ENCODE data around the gene KAZALD1.
A peak's percentile ranks its signal among the peaks of the same experiment; 100 is the strongest.

Gene KAZALD1

GRCh38 chr10:101066146-101066895 lies 4.5 kb downstream of the KAZALD1 start:
- peak overlapping the region; percentile 85 for H3K4me3 Mint-ChIP-seq
- no peaks in the 10 kb centered on the region for H3K36me3 Mint-ChIP-seq
- H3K9me3 Mint-ChIP-seq, result no peaks in the 10 kb centered on the region
- ATAC-seq, result peak; percentile 56
- H3K4me1 Mint-ChIP-seq, result peaks cover 17% of the 10 kb centered on the region
- peak in 1 of 2 donors; percentile 24 for DNase-seq (ENCODE audit: low spot score in 2 of 2)
- no peak overlapping the region for H3K27ac Mint-ChIP-seq

GRCh38 chr10:101066896-101067355 lies 5.1 kb downstream of the KAZALD1 start:
- peak overlapping the region; percentile 85 for H3K4me3 Mint-ChIP-seq
- no peaks in the 10 kb centered on the region for H3K9me3 Mint-ChIP-seq
- H3K4me1 Mint-ChIP-seq, result peaks cover 11% of the 10 kb centered on the region
- DNase-seq (ENCODE audit: low spot score in 2 of 2) (no peak), ATAC-seq (no peak)
- no peaks in the 10 kb centered on the region for H3K36me3 Mint-ChIP-seq
- no peak overlapping the region for H3K27ac Mint-ChIP-seq

- DNase-seq (ENCODE audit: low spot score in 2 of 2) (peak; percentile 66 to 90), ATAC-seq (peak; percentile 70)
- H3K36me3 Mint-ChIP-seq, result no peaks in the 10 kb centered on the region
- H3K27ac Mint-ChIP-seq, result no peak overlapping the region
- H3K9me3 Mint-ChIP-seq, result no peaks in the 10 kb centered on the region
- peak overlapping the region; percentile 85 for H3K4me3 Mint-ChIP-seq
- peaks cover 7% of the 10 kb centered on the region for H3K4me1 Mint-ChIP-seq
Measured at GRCh38 chr10:101067356-101068083, 5.7 kb downstream of the KAZALD1 start.

GRCh38 chr10:101069441-101069840 lies 7.7 kb downstream of the KAZALD1 start:
- DNase-seq (ENCODE audit: low spot score in 2 of 2) (no peak), ATAC-seq (no peak)
- no peaks in the 10 kb centered on the region for H3K36me3 Mint-ChIP-seq
- H3K9me3 Mint-ChIP-seq, result no peaks in the 10 kb centered on the region
- H3K27ac Mint-ChIP-seq, result no peak overlapping the region
- H3K4me3 Mint-ChIP-seq, result no peak overlapping the region
- H3K4me1 Mint-ChIP-seq, result peaks cover 7% of the 10 kb centered on the region

GRCh38 chr10:101070098-101070497 lies 8.3 kb downstream of the KAZALD1 start:
- ATAC-seq, result no peak

GRCh38 chr10:101071267-101071884 lies 9.6 kb downstream of the KAZALD1 start:
- Mint-ChIP-seq H3K27ac (no peak overlapping the region), H3K4me3 (no peak overlapping the region), H3K36me3 (no peaks in the 10 kb centered on the region), H3K4me1 (peaks cover 12% of the 10 kb centered on the region), H3K9me3 (no peaks in the 10 kb centered on the region)
- DNase-seq (ENCODE audit: low spot score in 2 of 2) (no peak), ATAC-seq (no peak)

More at GRCh38 chr10:101070098-101070497, 8.3 kb downstream of the KAZALD1 start:
- H3K36me3 Mint-ChIP-seq, result no peaks in the 10 kb centered on the region
- DNase-seq (ENCODE audit: low spot score in 2 of 2), result no peak
- H3K4me3 Mint-ChIP-seq, result no peak overlapping the region
- H3K27ac Mint-ChIP-seq, result no peak overlapping the region
- H3K4me1 Mint-ChIP-seq, result peaks cover 7% of the 10 kb centered on the region
- H3K9me3 Mint-ChIP-seq, result no peaks in the 10 kb centered on the region

GRCh38 chr10:101071885-101072433 lies 10.2 kb downstream of the KAZALD1 start:
- ATAC-seq (no peak), DNase-seq (ENCODE audit: low spot score in 2 of 2) (no peak)
- Mint-ChIP-seq H3K4me3 (no peak overlapping the region), H3K9me3 (no peaks in the 10 kb centered on the region), H3K27ac (no peak overlapping the region), H3K4me1 (peaks cover 12% of the 10 kb centered on the region), H3K36me3 (no peaks in the 10 kb centered on the region)

GRCh38 chr10:101072923-101073322 lies 11.1 kb downstream of the KAZALD1 start:
- peaks cover 5% of the 10 kb centered on the region for H3K4me1 Mint-ChIP-seq
- H3K27ac Mint-ChIP-seq, result no peak overlapping the region
- H3K4me3 Mint-ChIP-seq, result no peak overlapping the region
- no peaks in the 10 kb centered on the region for H3K36me3 Mint-ChIP-seq
- H3K9me3 Mint-ChIP-seq, result no peaks in the 10 kb centered on the region
- no peak for ATAC-seq
- DNase-seq (ENCODE audit: low spot score in 2 of 2), result no peak

- Mint-ChIP-seq H3K36me3 (no peaks in the 10 kb centered on the region), H3K9me3 (no peaks in the 10 kb centered on the region), H3K4me3 (no peak overlapping the region), H3K4me1 (peaks cover 5% of the 10 kb centered on the region), H3K27ac (no peak overlapping the region)
- DNase-seq (ENCODE audit: low spot score in 2 of 2), result no peak
- ATAC-seq, result no peak
Measured at GRCh38 chr10:101073631-101074030, 11.8 kb downstream of the KAZALD1 start.

GRCh38 chr10:101075775-101076174 lies 14.0 kb downstream of the KAZALD1 start:
- peak; percentile 61 for ATAC-seq
- Mint-ChIP-seq H3K4me1 (peaks cover 5% of the 10 kb centered on the region), H3K4me3 (no peak overlapping the region), H3K9me3 (peaks cover under 1% of the 10 kb centered on the region), H3K36me3 (peaks cover 2% of the 10 kb centered on the region), H3K27ac (no peak overlapping the region)
- no peak for DNase-seq (ENCODE audit: low spot score in 2 of 2)

GRCh38 chr10:101076630-101077029 lies 14.8 kb downstream of the KAZALD1 start:
- peaks cover 2% of the 10 kb centered on the region for H3K9me3 Mint-ChIP-seq

GRCh38 chr10:101079874-101080273 lies 18.1 kb downstream of the KAZALD1 start:
- DNase-seq (ENCODE audit: low spot score in 2 of 2) (no peak), ATAC-seq (no peak)
- Mint-ChIP-seq H3K4me1 (peaks cover 5% of the 10 kb centered on the region), H3K27ac (no peak overlapping the region), H3K4me3 (no peak overlapping the region), H3K36me3 (peaks cover 5% of the 10 kb centered on the region), H3K9me3 (peaks cover 2% of the 10 kb centered on the region)

More at GRCh38 chr10:101076630-101077029, 14.8 kb downstream of the KAZALD1 start:
- Mint-ChIP-seq H3K36me3 (peaks cover 5% of the 10 kb centered on the region), H3K27ac (no peak overlapping the region), H3K4me3 (no peak overlapping the region), H3K4me1 (peaks cover 5% of the 10 kb centered on the region)
- DNase-seq (ENCODE audit: low spot score in 2 of 2), result no peak
- ATAC-seq, result no peak

GRCh38 chr10:101080933-101081931 lies 19.4 kb downstream of the KAZALD1 start:
- Mint-ChIP-seq H3K9me3 (peaks cover 2% of the 10 kb centered on the region), H3K27ac (no peak overlapping the region), H3K36me3 (peaks cover 5% of the 10 kb centered on the region), H3K4me1 (no peaks in the 10 kb centered on the region), H3K4me3 (no peak overlapping the region)
- no peak for DNase-seq (ENCODE audit: low spot score in 2 of 2)
- no peak for ATAC-seq

- H3K4me1 Mint-ChIP-seq, result no peaks in the 10 kb centered on the region
- no peak overlapping the region for H3K27ac Mint-ChIP-seq
- DNase-seq (ENCODE audit: low spot score in 2 of 2), result no peak
- peaks cover under 1% of the 10 kb centered on the region for H3K9me3 Mint-ChIP-seq
- ATAC-seq, result peak; percentile 29
- no peak overlapping the region for H3K4me3 Mint-ChIP-seq
- H3K36me3 Mint-ChIP-seq, result peaks cover 2% of the 10 kb centered on the region
Measured at GRCh38 chr10:101085846-101086245, 24.1 kb downstream of the KAZALD1 start.
